Measurements from ENCODE around the gene AHCYL2. TPM values are rescaled to one million over a fixed set of nuclear protein-coding genes. Genes with fewer than 3 reads are reported as not detected.

Gene AHCYL2
- total RNA-seq, 1 experiment from 2014 or later: 20.2 TPM

GRCh38 chr7:129228633-129229032, 3.8 kb downstream of the AHCYL2 start:
- in situ Hi-C loops (cut with HindIII; ENCODE audit: low pct_unique_long_range_greater_than_20kb, low sequenced_read_pairs): no loop called here

GRCh38 chr7:129231666-129232065, 6.8 kb downstream of the AHCYL2 start:
- ATAC-seq (no peak), DNase-seq (ENCODE audit: low read depth, low spot score) (no peak)
- no peak overlapping the region for H3K27ac ChIP-seq (ENCODE audit: low read length)
- intact Hi-C loops (cut with micrococcal nuclease; ENCODE audit: unreplicated experiment) (no loop called here), in situ Hi-C loops (cut with HindIII; ENCODE audit: low pct_unique_long_range_greater_than_20kb, low sequenced_read_pairs) (no loop called here)
- H3K36me3 ChIP-seq (ENCODE audit: control insufficient read depth, insufficient read depth, low read length): no peaks in the 10 kb centered on the region
- ChIA-PET POLR2A (no interaction called here), CTCF (no interaction called here)
- H3K27me3 ChIP-seq (ENCODE audit: control insufficient read depth, insufficient read depth, low read length): no peaks in the 10 kb centered on the region
- H3K9me3 ChIP-seq (ENCODE audit: control insufficient read depth, insufficient read depth, low read depth, low read length): no peaks in the 10 kb centered on the region
- TF ChIP-seq REST (IDR thresholded peaks at IDR 0.05; ENCODE audit: insufficient read depth in 1 of 2, low read depth in 2 of 2, low read length in 1 of 2) (no peak), CTCF (IDR thresholded peaks at IDR 0.05) (no peak), TCF7L2 (IDR thresholded peaks at IDR 0.05; ENCODE audit: low read depth, low read length) (no peak), SIN3A (IDR thresholded peaks at IDR 0.05; ENCODE audit: borderline replicate concordance, insufficient read depth, low read depth, low read length) (no peak)
- no TSS peak for BruUV-seq (replicated peaks)
- H3K4me3 ChIP-seq (ENCODE audit: low read depth in 2 of 2, low read length in 2 of 2): no peak overlapping the region
- H3K4me1 ChIP-seq (ENCODE audit: control insufficient read depth, insufficient read depth, low read length): peaks cover 10% of the 10 kb centered on the region; the same call in 1 of the 2 replicates

More at GRCh38 chr7:129228633-129229032, 3.8 kb downstream of the AHCYL2 start:
- BruUV-seq (replicated peaks): no TSS peak
- CTCF ChIA-PET: interaction anchor here (0.7 kb wide), 1 partner anchor 70 kb away, joined by 4 read pairs; no protein-coding TSS in a partner anchor
- Histone ChIP-seq H3K9me3 (ENCODE audit: control insufficient read depth, insufficient read depth, low read depth, low read length) (no peaks in the 10 kb centered on the region), H3K4me1 (ENCODE audit: control insufficient read depth, insufficient read depth, low read length) (peaks cover 16% of the 10 kb centered on the region), H3K27me3 (ENCODE audit: control insufficient read depth, insufficient read depth, low read length) (no peaks in the 10 kb centered on the region), H3K36me3 (ENCODE audit: control insufficient read depth, insufficient read depth, low read length) (no peaks in the 10 kb centered on the region), H3K27ac (ENCODE audit: low read length) (no peak overlapping the region), H3K4me3 (ENCODE audit: low read depth in 2 of 2, low read length in 2 of 2) (no peak overlapping the region)
- intact Hi-C loops (cut with micrococcal nuclease; ENCODE audit: unreplicated experiment): loop anchor here (10.0 kb wide), 1 partner anchor 386 kb away; the partner anchor contains the start of gene NRF1
- TF ChIP-seq POLR2AphosphoS5 (IDR thresholded peaks at IDR 0.05; ENCODE audit: low read depth, low read length): no peak
- TF ChIP-seq TCF7L2 (IDR thresholded peaks at IDR 0.05; ENCODE audit: low read depth, low read length): no peak
- no peak for TF ChIP-seq CTCF (IDR thresholded peaks at IDR 0.05)
- TF ChIP-seq REST (IDR thresholded peaks at IDR 0.05; ENCODE audit: insufficient read depth in 1 of 2, low read depth in 2 of 2, low read length in 1 of 2): no peak
- no peak for TF ChIP-seq SIN3A (IDR thresholded peaks at IDR 0.05; ENCODE audit: borderline replicate concordance, insufficient read depth, low read depth, low read length)
- DNase-seq (ENCODE audit: low read depth, low spot score): no peak
- POLR2A ChIA-PET: no interaction called here
- no peak for ATAC-seq
